Mesenchymal stem cell (in vitro differentiated cells and primary cell): ENCODE measurements around the gene FRMPD4.
"Not testable (repeated sequence)": the region's sequence is repeated elsewhere in the genome, so short reads cannot be mapped to it uniquely, and the experiment has no call there.

ENCODE experiments used
- DNase-seq: peaks from one replicate; pipeline ENCODE4 v3.0.0-alpha.2; 2013
- H2AFZ ChIP-seq: one replicate; pipeline ENCODE4 v1.6.1; 2013; ENCODE audit warnings: low read depth, mild to moderate bottlenecking, control low read depth, inconsistent platforms, low read length, moderate library complexity
- H2AK5ac ChIP-seq: 2 replicates; pipeline ENCODE4 v1.6.1; 2013; ENCODE audit warnings: low read length, moderate library complexity, mild to moderate bottlenecking, inconsistent platforms; ENCODE audit not compliant: severe bottlenecking
- H2BK120ac ChIP-seq: one replicate; pipeline ENCODE4 v1.6.1; 2013; ENCODE audit warnings: low read depth, mild to moderate bottlenecking, inconsistent platforms, low read length, moderate library complexity
- H2BK12ac ChIP-seq, 2 experiments: one replicate each; pipeline ENCODE4 v1.6.1; 2013; ENCODE audit warnings: inconsistent platforms in 2 of 2, low read length in 2 of 2, mild to moderate bottlenecking in 2 of 2, moderate library complexity in 2 of 2, control low read depth in 1 of 2
- H2BK15ac ChIP-seq: one replicate; pipeline ENCODE4 v1.6.1; 2013; ENCODE audit warnings: mild to moderate bottlenecking, low read depth, inconsistent platforms; ENCODE audit not compliant: poor library complexity, severe bottlenecking
- H2BK5ac ChIP-seq: 2 replicates; pipeline ENCODE4 v1.6.1; 2013; ENCODE audit warnings: low read depth, mild to moderate bottlenecking, low read length, control low read depth, inconsistent platforms; ENCODE audit not compliant: poor library complexity, severe bottlenecking
- H3K14ac ChIP-seq, 2 experiments: one replicate each; pipeline ENCODE4 v1.6.1; 2013; ENCODE audit warnings: inconsistent platforms in 2 of 2, low read length in 2 of 2, control low read depth in 1 of 2, mild to moderate bottlenecking in 1 of 2, moderate library complexity in 1 of 2
- H3K18ac ChIP-seq, 2 experiments: one replicate each; pipeline ENCODE4 v1.6.1; 2013; ENCODE audit warnings: inconsistent platforms in 2 of 2, low read length in 2 of 2, control low read depth in 1 of 2, low read depth in 1 of 2, mild to moderate bottlenecking in 1 of 2
- H3K23ac ChIP-seq, 2 experiments: one replicate each; pipeline ENCODE4 v1.6.1; 2013; ENCODE audit warnings: inconsistent platforms in 2 of 2, low read length in 2 of 2, mild to moderate bottlenecking in 2 of 2, moderate library complexity in 2 of 2, control low read depth in 1 of 2
- H3K27ac ChIP-seq: 2 replicates; pipeline ENCODE4 v1.5.1; 2013; ENCODE audit warnings: mild to moderate bottlenecking, moderate library complexity, low read length, control low read depth, inconsistent platforms; ENCODE audit not compliant: poor library complexity, severe bottlenecking
- H3K27me3 ChIP-seq, 2 experiments: 2 replicates each; pipeline versions ENCODE4 v1.6.1 to v1.7.0; 2013; ENCODE audit warnings: low read length in 2 of 2, mild to moderate bottlenecking in 2 of 2, moderate library complexity in 2 of 2, control low read depth in 1 of 2, inconsistent platforms in 1 of 2; ENCODE audit not compliant: control insufficient read depth in 1 of 2, insufficient read depth in 1 of 2
- H3K36me3 ChIP-seq, 2 experiments: 2 replicates each; pipeline versions ENCODE4 v1.6.1 to v1.7.0; 2013; ENCODE audit warnings: low read length in 2 of 2, control low read depth in 1 of 2, inconsistent platforms in 1 of 2, low read depth in 1 of 2, mild to moderate bottlenecking in 1 of 2; ENCODE audit not compliant: insufficient read depth in 2 of 2, control insufficient read depth in 1 of 2
- H3K4ac ChIP-seq, 2 experiments: one replicate each; pipeline ENCODE4 v1.6.1; 2013; ENCODE audit warnings: inconsistent platforms in 2 of 2, low read length in 2 of 2, mild to moderate bottlenecking in 2 of 2, moderate library complexity in 2 of 2, control low read depth in 1 of 2, low read depth in 1 of 2
- H3K4me1 ChIP-seq: 2 replicates; pipeline ENCODE4 v1.6.1; 2013; ENCODE audit warnings: low read depth, low read length, control low read depth; ENCODE audit not compliant: control insufficient read depth, insufficient read depth
- H3K4me2 ChIP-seq: 2 replicates; pipeline ENCODE4 v1.6.1; 2013; ENCODE audit warnings: low read length, mild to moderate bottlenecking, inconsistent platforms; ENCODE audit not compliant: poor library complexity, severe bottlenecking
- H3K4me3 ChIP-seq, 2 experiments: 2 replicates each; pipeline versions ENCODE4 v1.5.1 to v1.7.0; 2013; ENCODE audit warnings: low read length in 2 of 2, mild to moderate bottlenecking in 2 of 2, control low read depth in 1 of 2, low read depth in 1 of 2; ENCODE audit not compliant: insufficient read depth in 1 of 2
- H3K79me1 ChIP-seq: replicated peaks from 2 replicates; pipeline ENCODE4 v1.6.1; 2013; ENCODE audit warnings: mild to moderate bottlenecking, control low read depth, low read length, inconsistent platforms; ENCODE audit not compliant: poor library complexity, severe bottlenecking
- H3K9ac ChIP-seq: 2 replicates; pipeline ENCODE4 v1.7.0; 2013; ENCODE audit warnings: mild to moderate bottlenecking, low read length, moderate library complexity
- H3K9me3 ChIP-seq: 2 replicates; pipeline ENCODE4 v1.7.0; 2013; ENCODE audit warnings: mild to moderate bottlenecking, low read length; ENCODE audit not compliant: control insufficient read depth
- H4K8ac ChIP-seq: one replicate; pipeline ENCODE4 v1.6.1; 2013; ENCODE audit warnings: inconsistent platforms, mild to moderate bottlenecking, low read length, moderate library complexity
- H4K91ac ChIP-seq: one replicate; pipeline ENCODE4 v1.6.1; 2013; ENCODE audit warnings: mild to moderate bottlenecking, low read length, inconsistent platforms
- WGBS: methylation state at CpG from one replicate; pipeline ENCODE4 v1.1.7; 2013; ENCODE audit warnings: mixed read lengths; 5-methylcytosine and 5-hydroxymethylcytosine counted together

Gene FRMPD4

GRCh38 chrX:12164180-12164579 is 25.9 kb downstream of the FRMPD4 start:
- not testable (repeated sequence) for H3K4ac ChIP-seq, H2AK5ac ChIP-seq, H3K27me3 ChIP-seq, H3K4me1 ChIP-seq, DNase-seq, H3K9me3 ChIP-seq, H3K14ac ChIP-seq, H3K18ac ChIP-seq, H2AFZ ChIP-seq, H2BK12ac ChIP-seq, H3K79me1 ChIP-seq, H2BK5ac ChIP-seq, H3K23ac ChIP-seq, H3K36me3 ChIP-seq, H4K91ac ChIP-seq, H4K8ac ChIP-seq, H3K27ac ChIP-seq, H3K4me3 ChIP-seq, H2BK15ac ChIP-seq, H3K4me2 ChIP-seq, H3K9ac ChIP-seq, H2BK120ac ChIP-seq
- 100% methylated on average over 1 of the region's 3 CpGs for WGBS

- no peak overlapping the region for H3K4ac ChIP-seq
- H3K4me1 ChIP-seq = no peaks in the 10 kb centered on the region
- H3K79me1 ChIP-seq = no peaks in the 10 kb centered on the region
- H3K36me3 ChIP-seq = no peaks in the 10 kb centered on the region
- H2BK120ac ChIP-seq = no peak overlapping the region
- H2AFZ ChIP-seq = no peak overlapping the region
- no peak overlapping the region for H3K4me3 ChIP-seq
- H3K18ac ChIP-seq = no peak overlapping the region
- H3K9me3 ChIP-seq = no peaks in the 10 kb centered on the region
- no peak overlapping the region for H3K4me2 ChIP-seq
- H4K91ac ChIP-seq = no peak overlapping the region
- H4K8ac ChIP-seq = no peak overlapping the region
- no peak overlapping the region for H3K9ac ChIP-seq
- H2BK5ac ChIP-seq = no peak overlapping the region
- no peak overlapping the region for H3K27ac ChIP-seq
- no peak overlapping the region for H2AK5ac ChIP-seq
- H3K27me3 ChIP-seq = peaks cover 0 to 3% of the 10 kb centered on the region in 2 experiments
- H2BK12ac ChIP-seq = no peak overlapping the region
- H3K23ac ChIP-seq = no peak overlapping the region
- no peak overlapping the region for H2BK15ac ChIP-seq
- no peak for DNase-seq
- 100% methylated on average over 3 of the region's 3 CpGs for WGBS
- no peak overlapping the region for H3K14ac ChIP-seq
Observed at GRCh38 chrX:12170755-12171154, 32.5 kb downstream of the FRMPD4 start.

- no peak overlapping the region for H3K4ac ChIP-seq
- no peaks in the 10 kb centered on the region for H3K79me1 ChIP-seq
Observed at GRCh38 chrX:12174358-12174757, 36.1 kb downstream of the FRMPD4 start.

GRCh38 chrX:12197030-12197429 is 58.8 kb downstream of the FRMPD4 start:
- no peak overlapping the region for H3K27ac ChIP-seq
- H3K18ac ChIP-seq = no peak overlapping the region
- no peaks in the 10 kb centered on the region for H3K9me3 ChIP-seq
- no peak overlapping the region for H3K4me3 ChIP-seq
- H3K4me1 ChIP-seq = no peaks in the 10 kb centered on the region
- no peak overlapping the region for H3K23ac ChIP-seq
- no peak overlapping the region for H4K8ac ChIP-seq
- no peak overlapping the region for H3K4ac ChIP-seq
- no peak overlapping the region for H2BK15ac ChIP-seq
- H4K91ac ChIP-seq = no peak overlapping the region
- no peak overlapping the region for H3K9ac ChIP-seq
- no peak overlapping the region for H2BK12ac ChIP-seq
- H3K36me3 ChIP-seq = no peaks in the 10 kb centered on the region
- H3K27me3 ChIP-seq = no peaks in the 10 kb centered on the region
- WGBS = 88% methylated on average over 1 of the region's 2 CpGs
- no peak for DNase-seq
- H2AK5ac ChIP-seq = no peak overlapping the region
- H2AFZ ChIP-seq = no peak overlapping the region
- no peak overlapping the region for H3K4me2 ChIP-seq
- no peak overlapping the region for H2BK120ac ChIP-seq
- no peaks in the 10 kb centered on the region for H3K79me1 ChIP-seq
- no peak overlapping the region for H2BK5ac ChIP-seq
- no peak overlapping the region for H3K14ac ChIP-seq

More at GRCh38 chrX:12174358-12174757, 36.1 kb downstream of the FRMPD4 start:
- Histone ChIP-seq H2AK5ac (no peak overlapping the region), H2BK12ac (no peak overlapping the region), H3K36me3 (no peaks in the 10 kb centered on the region), H3K4me1 (no peaks in the 10 kb centered on the region), H3K18ac (no peak overlapping the region), H3K27me3 (peaks cover 0 to 3% of the 10 kb centered on the region in 2 experiments), H2BK5ac (no peak overlapping the region), H4K91ac (no peak overlapping the region), H4K8ac (no peak overlapping the region), H3K14ac (no peak overlapping the region), H3K4me2 (no peak overlapping the region), H3K9ac (no peak overlapping the region), H2BK120ac (no peak overlapping the region), H3K9me3 (no peaks in the 10 kb centered on the region), H3K4me3 (no peak overlapping the region), H3K27ac (no peak overlapping the region), H2BK15ac (no peak overlapping the region), H3K23ac (no peak overlapping the region), H2AFZ (no peak overlapping the region)
- WGBS = no CpG with 5 or more reads among the region's 2 CpGs
- DNase-seq = peak; percentile 61
